Upper lobe of left lung (tissue), 4 donors: ENCODE measurements around the gene ANKRD23.

ENCODE experiments used
- POLR2A ChIP-seq, 4 donors: fragments of 450-650 bp; IDR thresholded peaks; one replicate each; pipeline ENCODE4 v1.5.1; 2016 to 2017; ENCODE audit warnings: antibody characterized with exemption in 4 of 4, mild to moderate bottlenecking in 2 of 4
- TF ChIP-seq, protein P1 (sequence below), 6 experiments: fragments of 450-650 bp in 4 of 6; fragments of 200-600 bp in 2 of 6; sonication (generic) in 2 of 6; IDR thresholded peaks; one replicate each; pipeline ENCODE4 v1.5.1; 2016 to 2019; ENCODE audit warnings: antibody characterized with exemption in 6 of 6

DNA sequence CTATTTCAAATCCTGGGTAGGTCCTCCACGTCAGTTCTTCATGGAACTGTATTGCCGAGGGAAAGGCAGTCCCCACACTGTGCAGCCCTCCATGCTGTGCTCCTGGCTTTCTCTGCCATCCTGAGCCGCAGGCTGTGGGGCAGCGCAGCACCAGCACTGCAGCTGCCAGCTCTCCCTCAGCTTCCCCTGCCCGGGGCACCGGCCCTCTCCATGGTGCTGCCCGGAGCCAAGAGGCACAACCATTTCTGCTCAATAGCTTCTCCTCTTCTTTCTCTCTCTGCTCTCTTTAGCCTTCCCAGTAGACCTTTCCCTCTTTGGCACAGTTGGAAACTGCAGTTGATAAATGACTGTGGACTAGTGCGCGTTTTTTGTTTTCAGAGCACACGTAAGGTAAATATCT is 12.1 kb downstream of the ANKRD23 start:
- TF ChIP-seq, protein P1, sequence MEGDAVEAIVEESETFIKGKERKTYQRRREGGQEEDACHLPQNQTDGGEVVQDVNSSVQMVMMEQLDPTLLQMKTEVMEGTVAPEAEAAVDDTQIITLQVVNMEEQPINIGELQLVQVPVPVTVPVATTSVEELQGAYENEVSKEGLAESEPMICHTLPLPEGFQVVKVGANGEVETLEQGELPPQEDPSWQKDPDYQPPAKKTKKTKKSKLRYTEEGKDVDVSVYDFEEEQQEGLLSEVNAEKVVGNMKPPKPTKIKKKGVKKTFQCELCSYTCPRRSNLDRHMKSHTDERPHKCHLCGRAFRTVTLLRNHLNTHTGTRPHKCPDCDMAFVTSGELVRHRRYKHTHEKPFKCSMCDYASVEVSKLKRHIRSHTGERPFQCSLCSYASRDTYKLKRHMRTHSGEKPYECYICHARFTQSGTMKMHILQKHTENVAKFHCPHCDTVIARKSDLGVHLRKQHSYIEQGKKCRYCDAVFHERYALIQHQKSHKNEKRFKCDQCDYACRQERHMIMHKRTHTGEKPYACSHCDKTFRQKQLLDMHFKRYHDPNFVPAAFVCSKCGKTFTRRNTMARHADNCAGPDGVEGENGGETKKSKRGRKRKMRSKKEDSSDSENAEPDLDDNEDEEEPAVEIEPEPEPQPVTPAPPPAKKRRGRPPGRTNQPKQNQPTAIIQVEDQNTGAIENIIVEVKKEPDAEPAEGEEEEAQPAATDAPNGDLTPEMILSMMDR (IDR thresholded peaks at IDR 0.05) = no peak
- TF ChIP-seq POLR2A (IDR thresholded peaks at IDR 0.05) = no peak
